Adrenal gland (tissue), 12 donors: ENCODE measurements around the gene TMEM132C. TPM values are rescaled to one million over a fixed set of nuclear protein-coding genes. Genes with fewer than 3 reads are reported as not detected.

Experiments used
- DNase-seq, 7 donors: peaks; one replicate each; pipeline ENCODE4 v3.0.0-alpha.2; 2019 to 2020
- H3K27ac ChIP-seq, 5 donors: fragments of 200-600 bp; sonication (generic) in 4 of 5; 1 replicate in 3 of 5; 2 replicates in 2 of 5; pipeline versions ENCODE4 v1.5.1 to v1.8.0; 2016 to 2020; ENCODE audit warnings: mild to moderate bottlenecking in 1 of 5
- H3K27me3 ChIP-seq: fragments of 200-600 bp; 2 replicates; pipeline ENCODE4 v1.8.0; 2021
- H3K36me3 ChIP-seq, 2 donors: fragments of 200-600 bp; replicated peaks in 1 of 2; 1 replicate in 1 of 2; 2 replicates in 1 of 2; pipeline versions ENCODE4 v1.5.1 to v1.8.0; 2018 to 2022
- H3K4me1 ChIP-seq, 2 donors: fragments of 200-600 bp; replicated peaks in 1 of 2; 1 replicate in 1 of 2; 2 replicates in 1 of 2; pipeline versions ENCODE4 v1.5.1 to v1.8.0; 2018 to 2021
- H3K4me3 ChIP-seq, 4 donors: fragments of 200-600 bp; sonication (generic) in 3 of 4; one replicate each; pipeline ENCODE4 v1.5.1; 2016 to 2018
- H3K9me3 ChIP-seq, 3 donors: fragments of 200-600 bp; sonication (generic) in 1 of 3; replicated peaks in 1 of 3; 1 replicate in 2 of 3; 2 replicates in 1 of 3; pipeline versions ENCODE4 v1.5.1 to v1.8.0; 2016 to 2021
- POLR2A ChIP-seq, 2 donors: fragments of 450-650 bp; IDR thresholded peaks; one replicate each; pipeline ENCODE4 v1.6.1; 2017; ENCODE audit warnings: antibody characterized with exemption in 2 of 2, mild to moderate bottlenecking in 2 of 2, moderate library complexity in 1 of 2
- WGBS, 4 donors: extraction: QIAGEN DNeasy Blood & Tissue Kit in 2 of 4; methylation state at CpG; one replicate each; pipeline versions ENCODE4 v1.1.5 to v1.1.7; 2013 to 2017; 5-methylcytosine and 5-hydroxymethylcytosine counted together
- intact Hi-C, 2 donors: fragments of 100-400 bp; cut with DNase I; formaldehyde crosslinking; loops; one replicate each; pipeline versions ENCODE4 v1.14.1 to v1.15.0; 2022 to 2023
- polyA plus RNA-seq, 3 donors: library from polyadenylated mRNA; stranded (reverse); fragments of 200-250 nt in 2 of 3; fragments of 350-450 nt in 1 of 3; fragmentation: Illumina TruSeq in 1 of 3; extraction: RNeasy Lipid Tissue Mini Kit (QIAGEN cat#74804) in 1 of 3; gene quantifications; one replicate each; pipeline ENCODE4 v1.2.3, GENCODE V29; 2013 to 2014
- total RNA-seq, 9 donors: library from RNA; depleted of rRNA in 4 of 9; stranded (reverse); fragments of >200 nt in 4 of 9; fragments of 120-200 nt in 1 of 9; fragmentation: NEBNext Ultra II Directional in 1 of 9; extraction: Animal tissue kit (Norgen Biotek cat#: 25700) in 1 of 9; gene quantifications; one replicate each; pipeline versions ENCODE4 v1.1.0 to v1.2.4, GENCODE V29; 2013 to 2023
- TF ChIP-seq, protein P1 (sequence below), 6 experiments: fragments of 450-650 bp in 4 of 6; fragments of 200-600 bp in 2 of 6; sonication (generic) in 1 of 6; IDR thresholded peaks; 1 replicate in 5 of 6; 2 replicates in 1 of 6; pipeline versions ENCODE4 v1.5.1 to v1.8.0; 2016 to 2021; ENCODE audit warnings: antibody characterized with exemption in 6 of 6, mild to moderate bottlenecking in 2 of 6, moderate library complexity in 1 of 6
- donor health status: healthy with polysubstance abuse.
- donor health status: Bipolar disorder and iron deficiency.
- donor health status: DM: yes; HTN: yes; CAD: no.
- donor health status: DM: no; HTN: no; CAD: no.
- donor health status: DM: no; HTN: no; CAD: no.
- donor health status: DM: yes; HTN: yes; CAD: no.

TMEM132C gene
- total and polyA plus RNA-seq, 12 donors: 1.2 to 4.2 (median 2.5) TPM

- 69 to 73% (median 70%) methylated on average over 3 of the region's 3 CpGs for WGBS, 4 donors
- no peak for TF ChIP-seq POLR2A (IDR thresholded peaks at IDR 0.05)
- TF ChIP-seq, protein P1, sequence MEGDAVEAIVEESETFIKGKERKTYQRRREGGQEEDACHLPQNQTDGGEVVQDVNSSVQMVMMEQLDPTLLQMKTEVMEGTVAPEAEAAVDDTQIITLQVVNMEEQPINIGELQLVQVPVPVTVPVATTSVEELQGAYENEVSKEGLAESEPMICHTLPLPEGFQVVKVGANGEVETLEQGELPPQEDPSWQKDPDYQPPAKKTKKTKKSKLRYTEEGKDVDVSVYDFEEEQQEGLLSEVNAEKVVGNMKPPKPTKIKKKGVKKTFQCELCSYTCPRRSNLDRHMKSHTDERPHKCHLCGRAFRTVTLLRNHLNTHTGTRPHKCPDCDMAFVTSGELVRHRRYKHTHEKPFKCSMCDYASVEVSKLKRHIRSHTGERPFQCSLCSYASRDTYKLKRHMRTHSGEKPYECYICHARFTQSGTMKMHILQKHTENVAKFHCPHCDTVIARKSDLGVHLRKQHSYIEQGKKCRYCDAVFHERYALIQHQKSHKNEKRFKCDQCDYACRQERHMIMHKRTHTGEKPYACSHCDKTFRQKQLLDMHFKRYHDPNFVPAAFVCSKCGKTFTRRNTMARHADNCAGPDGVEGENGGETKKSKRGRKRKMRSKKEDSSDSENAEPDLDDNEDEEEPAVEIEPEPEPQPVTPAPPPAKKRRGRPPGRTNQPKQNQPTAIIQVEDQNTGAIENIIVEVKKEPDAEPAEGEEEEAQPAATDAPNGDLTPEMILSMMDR (IDR thresholded peaks at IDR 0.05): no peak
- H3K9me3 ChIP-seq: no peaks in the 10 kb centered on the region
- DNase-seq: no peak
- H3K36me3 ChIP-seq: no peaks in the 10 kb centered on the region
- H3K27me3 ChIP-seq: no peaks in the 10 kb centered on the region
- H3K4me1 ChIP-seq: no peaks in the 10 kb centered on the region
- intact Hi-C loops: no loop called here
- H3K4me3 ChIP-seq: no peak overlapping the region
- no peak overlapping the region for H3K27ac ChIP-seq
These were observed 470.5 kb downstream of the TMEM132C start for GRCh38 chr12:128737292-128737966.

GRCh38 chr12:128743916-128744315 lies 476.9 kb downstream of the TMEM132C start:
- Histone ChIP-seq H3K9me3 (no peaks in the 10 kb centered on the region), H3K4me1 (no peaks in the 10 kb centered on the region), H3K4me3 (no peak overlapping the region), H3K27me3 (no peaks in the 10 kb centered on the region), H3K27ac (no peak overlapping the region), H3K36me3 (no peaks in the 10 kb centered on the region)
- TF ChIP-seq, protein P1 (IDR thresholded peaks at IDR 0.05): no peak
- TF ChIP-seq POLR2A (IDR thresholded peaks at IDR 0.05): no peak
- 65 to 81% (median 70%) methylated on average over 7 of the region's 7 CpGs for WGBS, 4 donors
- DNase-seq: no peak
- intact Hi-C loops: no loop called here

GRCh38 chr12:128745772-128746689 lies 479.1 kb downstream of the TMEM132C start:
- Histone ChIP-seq H3K27ac (no peak overlapping the region), H3K4me1 (no peaks in the 10 kb centered on the region), H3K4me3 (no peak overlapping the region), H3K27me3 (no peaks in the 10 kb centered on the region), H3K36me3 (no peaks in the 10 kb centered on the region), H3K9me3 (no peaks in the 10 kb centered on the region)
- WGBS, 4 donors: 50 to 59% (median 58%) methylated on average over 11 of the region's 11 CpGs
- DNase-seq: no peak
- TF ChIP-seq, protein P1 (IDR thresholded peaks at IDR 0.05): no peak
- no peak for TF ChIP-seq POLR2A (IDR thresholded peaks at IDR 0.05)
- intact Hi-C loops: no loop called here

GRCh38 chr12:128747441-128747840 lies 480.5 kb downstream of the TMEM132C start:
- no peak for TF ChIP-seq POLR2A (IDR thresholded peaks at IDR 0.05)
- TF ChIP-seq, protein P1 (IDR thresholded peaks at IDR 0.05): no peak
- Histone ChIP-seq H3K9me3 (no peaks in the 10 kb centered on the region), H3K27me3 (no peaks in the 10 kb centered on the region), H3K27ac (no peak overlapping the region), H3K4me3 (no peak overlapping the region), H3K4me1 (no peaks in the 10 kb centered on the region), H3K36me3 (no peaks in the 10 kb centered on the region)
- intact Hi-C loops: no loop called here
- WGBS, 4 donors: 75 to 92% (median 78%) methylated on average over 5 to 13 of the region's 13 CpGs
- no peak for DNase-seq
